ENCODE data around the gene AGA.

AGA gene

DNA sequence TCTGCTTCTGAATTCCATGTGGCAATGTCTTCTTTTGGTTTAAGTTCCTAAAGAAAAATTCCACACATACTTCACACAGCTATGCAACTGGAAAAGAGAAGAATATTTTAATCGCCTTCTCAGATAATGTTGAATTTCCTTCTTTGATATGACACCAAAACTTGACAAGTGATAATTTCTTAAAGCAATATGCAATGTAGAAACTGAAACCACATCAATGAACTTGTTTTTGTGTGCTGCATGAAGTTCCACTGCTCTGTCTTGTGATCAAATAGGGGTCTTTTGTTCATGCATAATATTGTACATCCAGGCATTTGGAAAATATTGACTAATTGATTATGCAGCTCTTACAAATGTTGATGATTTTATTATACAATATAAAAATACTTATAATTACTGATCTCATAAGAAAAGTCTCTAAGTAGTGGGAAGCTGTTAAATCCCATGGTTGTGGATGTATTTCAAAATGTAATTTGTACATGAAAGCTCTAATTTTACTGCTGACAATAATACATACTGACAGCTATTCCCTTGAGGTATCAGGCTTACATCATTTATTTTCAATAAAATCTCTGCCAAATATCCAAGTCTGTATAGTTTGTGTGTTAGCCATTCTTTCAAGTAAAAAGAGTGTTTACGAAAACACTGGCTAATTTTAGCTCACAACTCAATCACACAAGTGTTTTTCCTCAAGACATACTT is 56.5 kb downstream of the AGA start:
- DNase-seq (ENCODE audit: low spot score), result no peak

- DNase-seq (ENCODE audit: low spot score), result no peak
Observed at GRCh38 chr4:177384856-177385397, 57.3 kb downstream of the AGA start.

DNA sequence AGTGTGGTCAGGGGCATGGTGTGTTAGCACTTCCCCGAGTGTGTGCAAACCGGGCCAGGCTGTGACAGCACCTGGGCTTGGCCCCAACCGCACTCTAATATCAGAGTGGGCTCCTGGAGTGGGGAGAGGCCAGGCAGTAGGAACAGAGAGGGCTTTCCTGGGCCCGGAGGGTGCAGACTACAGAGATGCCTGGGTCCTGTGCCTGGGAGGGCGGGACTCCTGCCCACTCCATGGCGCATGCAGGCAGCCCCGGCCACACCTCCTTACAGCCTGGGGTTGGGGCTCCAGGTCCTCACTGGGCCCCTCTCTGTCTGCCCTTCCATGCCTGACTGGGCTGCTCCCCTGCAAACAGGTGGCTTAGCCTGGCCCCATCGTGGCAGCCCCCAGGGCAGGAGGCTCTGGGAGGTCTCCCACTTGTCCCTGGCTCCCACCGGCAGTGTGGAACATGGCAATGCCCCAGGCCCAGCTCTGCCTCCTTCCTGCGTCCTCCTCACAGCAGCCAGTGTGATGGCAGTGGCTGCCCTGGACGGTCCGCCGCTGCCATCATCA is 60.4 kb downstream of the AGA start:
- no peak for DNase-seq (ENCODE audit: low spot score)

Data from CD4-positive, alpha-beta T cell treated with Interleukin-6 at 100 ng/mL for 8 hours (primary cell).